Erythroblast (primary cell): ENCODE data around the gene STMP1.

Source experiments
- GATA1 ChIP-seq: IDR thresholded peaks from 2 replicates; pipeline ENCODE4 v1.6.1; 2011; ENCODE audit warnings: low read depth, mild to moderate bottlenecking, control low read depth, low read length, moderate library complexity
- POLR2A ChIP-seq: IDR thresholded peaks from 2 replicates; pipeline ENCODE4 v1.6.1; 2011; ENCODE audit warnings: mild to moderate bottlenecking, low read length

GRCh38 chr7:135693558-135693957, 31.2 kb downstream of the STMP1 start:
- TF ChIP-seq POLR2A (no peak), GATA1 (no peak)
